ENCODE data around the gene MESP2.

MESP2 gene, protein sequence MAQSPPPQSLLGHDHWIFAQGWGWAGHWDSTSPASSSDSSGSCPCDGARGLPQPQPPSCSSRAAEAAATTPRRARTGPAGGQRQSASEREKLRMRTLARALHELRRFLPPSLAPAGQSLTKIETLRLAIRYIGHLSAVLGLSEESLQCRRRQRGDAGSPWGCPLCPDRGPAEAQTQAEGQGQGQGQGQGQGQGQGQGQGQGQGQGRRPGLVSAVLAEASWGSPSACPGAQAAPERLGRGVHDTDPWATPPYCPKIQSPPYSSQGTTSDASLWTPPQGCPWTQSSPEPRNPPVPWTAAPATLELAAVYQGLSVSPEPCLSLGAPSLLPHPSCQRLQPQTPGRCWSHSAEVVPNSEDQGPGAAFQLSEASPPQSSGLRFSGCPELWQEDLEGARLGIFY

DNA sequence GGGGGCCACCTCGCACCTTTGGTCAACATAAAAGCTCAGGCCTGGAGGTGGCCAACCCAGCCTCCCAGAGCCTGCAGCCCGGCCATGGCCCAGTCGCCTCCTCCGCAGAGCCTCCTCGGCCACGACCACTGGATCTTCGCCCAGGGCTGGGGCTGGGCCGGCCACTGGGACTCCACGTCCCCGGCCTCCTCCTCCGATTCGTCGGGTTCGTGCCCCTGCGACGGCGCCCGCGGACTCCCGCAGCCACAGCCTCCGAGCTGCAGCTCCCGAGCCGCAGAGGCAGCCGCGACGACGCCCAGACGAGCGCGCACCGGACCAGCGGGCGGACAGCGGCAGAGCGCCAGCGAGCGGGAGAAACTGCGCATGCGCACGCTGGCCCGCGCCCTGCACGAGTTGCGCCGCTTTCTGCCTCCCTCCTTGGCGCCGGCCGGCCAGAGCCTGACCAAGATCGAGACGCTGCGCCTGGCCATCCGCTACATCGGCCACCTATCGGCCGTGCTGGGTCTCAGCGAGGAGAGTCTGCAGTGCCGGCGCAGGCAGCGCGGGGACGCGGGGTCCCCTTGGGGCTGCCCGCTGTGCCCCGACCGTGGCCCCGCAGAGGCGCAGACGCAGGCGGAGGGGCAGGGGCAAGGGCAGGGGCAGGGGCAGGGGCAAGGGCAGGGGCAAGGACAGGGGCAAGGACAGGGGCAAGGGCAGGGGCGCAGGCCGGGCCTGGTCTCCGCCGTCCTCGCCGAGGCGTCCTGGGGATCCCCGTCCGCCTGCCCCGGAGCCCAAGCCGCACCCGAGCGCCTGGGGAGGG lies at the start of gene MESP2:
Gene MESP2, plus strand, starts transcription at position 59 of the 799 bp plus-strand sequence. Its CDS starts 26 bp downstream, at position 85.
- peak; percentile 63 for DNase-seq (ENCODE audit: low read depth)

GRCh38 chr15:89728254-89728653 lies 47.9 kb upstream of the MESP2 start:
- DNase-seq (ENCODE audit: low read depth), result peak; percentile 34

GRCh38 chr15:89731275-89731674 lies 44.9 kb upstream of the MESP2 start:
- DNase-seq (ENCODE audit: low read depth), result no peak

GRCh38 chr15:89732451-89733172 lies 43.5 kb upstream of the MESP2 start:
- no peak for DNase-seq (ENCODE audit: low read depth)

DNA sequence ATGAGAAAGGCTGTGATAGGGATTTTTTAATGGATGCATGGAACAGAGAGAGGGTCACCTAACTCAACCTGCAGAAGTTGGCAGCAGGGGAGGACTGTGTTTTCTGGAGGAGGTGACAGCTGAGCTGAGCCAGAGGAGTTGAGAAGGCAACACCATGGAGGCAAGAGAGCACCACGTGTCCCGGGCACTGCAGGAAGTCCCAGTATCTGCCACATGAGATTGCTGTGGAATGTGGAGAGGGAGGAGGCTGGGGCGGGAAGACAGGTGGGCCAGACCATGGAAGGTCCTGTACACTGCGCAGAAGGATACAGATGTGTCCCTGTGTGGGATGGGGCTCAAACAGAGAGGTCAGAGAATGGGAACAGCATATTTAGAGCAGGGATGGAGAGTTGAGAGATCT lies 40.4 kb upstream of the MESP2 start:
- no peak for DNase-seq (ENCODE audit: low read depth)

GRCh38 chr15:89740137-89740536 lies 36.0 kb upstream of the MESP2 start:
- DNase-seq (ENCODE audit: low read depth), result peak; percentile 50

DNA sequence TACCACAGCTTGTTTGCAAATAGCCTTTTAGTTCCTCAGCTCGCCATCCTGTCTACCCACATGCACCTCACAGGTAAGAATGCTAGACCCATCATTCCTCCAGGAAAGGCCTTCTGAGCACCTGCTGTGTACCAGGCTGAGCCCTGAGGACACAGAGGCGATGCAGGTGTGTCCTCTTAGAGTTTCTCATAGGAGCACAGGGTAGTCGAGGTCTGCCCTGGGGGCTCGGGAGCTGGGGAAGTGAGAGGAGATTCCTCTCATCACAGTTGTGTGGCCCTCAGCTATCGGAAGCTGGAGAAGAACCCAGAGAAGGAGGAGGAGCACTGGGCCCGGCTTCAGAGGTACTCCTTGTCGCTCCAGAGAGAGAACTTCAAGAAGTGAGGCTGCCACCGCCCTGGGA lies 33.1 kb upstream of the MESP2 start:
- DNase-seq (ENCODE audit: low read depth), result no peak

DNA sequence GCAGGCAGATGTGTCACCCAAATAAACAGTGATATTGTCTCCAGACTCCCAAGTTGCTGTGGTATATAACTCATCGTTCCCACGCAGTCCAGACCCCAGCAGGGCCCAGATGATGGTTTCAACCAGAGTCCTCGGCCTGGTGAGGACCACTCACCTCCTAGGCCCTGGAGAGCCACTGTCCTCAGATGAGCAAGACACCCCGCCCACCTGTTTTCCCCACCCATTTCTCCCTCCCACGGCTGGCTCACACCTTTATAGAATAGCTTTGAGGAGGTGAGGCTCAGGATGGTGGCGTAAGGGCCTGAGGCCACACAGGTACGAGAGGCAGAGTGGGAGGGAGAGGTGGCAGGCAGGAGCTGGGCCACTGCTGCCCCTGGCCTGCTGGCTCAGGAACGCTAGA lies 32.5 kb upstream of the MESP2 start:
- DNase-seq (ENCODE audit: low read depth), result no peak

- DNase-seq (ENCODE audit: low read depth), result no peak
Observed at GRCh38 chr15:89745131-89745530, 31.0 kb upstream of the MESP2 start.

DNA sequence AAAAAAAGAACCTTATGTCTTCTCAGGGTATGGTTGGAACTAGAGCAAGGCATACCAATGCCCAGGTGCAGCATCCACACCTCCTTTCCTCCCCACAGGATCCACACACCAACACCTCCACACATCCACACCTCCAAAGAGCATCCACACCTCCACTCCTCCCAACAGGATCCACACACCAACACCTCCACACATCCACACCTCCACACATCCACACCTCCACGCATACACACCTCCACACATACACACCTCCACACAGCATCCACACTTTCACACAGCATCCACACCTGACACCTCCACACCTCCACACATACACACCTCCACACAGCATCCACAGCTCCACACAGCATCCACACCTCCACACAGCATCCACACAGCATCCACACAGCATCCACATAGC lies 30.4 kb upstream of the MESP2 start:
- DNase-seq (ENCODE audit: low read depth), result no peak

DNA sequence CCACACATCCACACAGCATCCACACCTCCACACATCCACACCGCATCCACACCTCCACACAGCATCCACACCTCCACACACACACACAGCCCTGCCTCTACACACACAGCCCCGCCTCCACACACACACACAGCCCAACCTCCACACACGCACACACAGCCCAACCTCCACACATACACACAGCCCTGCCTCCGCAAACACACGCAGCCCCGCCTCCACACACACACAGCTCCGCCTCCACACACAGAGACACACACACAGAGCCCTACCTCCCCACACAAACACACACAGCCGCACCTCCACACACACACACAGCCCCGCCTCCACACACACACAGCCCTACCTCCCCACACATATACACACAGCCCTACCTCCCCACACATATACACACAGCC lies 29.7 kb upstream of the MESP2 start:
- no peak for DNase-seq (ENCODE audit: low read depth)

GRCh38 chr15:89747708-89748682 lies 28.1 kb upstream of the MESP2 start:
- DNase-seq (ENCODE audit: low read depth), result no peak

- no peak for DNase-seq (ENCODE audit: low read depth)
Observed at GRCh38 chr15:89749054-89749453, 27.1 kb upstream of the MESP2 start.

DNA sequence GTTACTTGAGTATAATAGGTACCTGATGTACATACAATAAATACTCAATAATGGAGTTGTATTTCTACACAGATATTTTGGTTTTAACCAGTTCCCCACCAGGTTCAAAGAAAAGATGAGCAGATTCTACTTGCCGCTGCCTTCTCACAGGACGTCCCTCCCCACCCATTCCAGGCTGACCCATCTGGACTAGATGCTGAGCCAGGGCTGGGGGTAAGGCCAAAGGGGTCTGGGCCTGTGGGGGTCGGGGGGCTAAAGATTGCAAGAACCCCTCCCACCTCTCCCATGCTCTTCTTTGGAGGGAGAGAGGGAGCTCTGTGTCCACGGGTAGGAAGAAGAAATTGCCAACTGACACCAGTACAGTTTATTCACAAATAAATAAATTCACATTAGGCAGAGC lies 26.6 kb upstream of the MESP2 start:
- DNase-seq (ENCODE audit: low read depth), result no peak

DNA sequence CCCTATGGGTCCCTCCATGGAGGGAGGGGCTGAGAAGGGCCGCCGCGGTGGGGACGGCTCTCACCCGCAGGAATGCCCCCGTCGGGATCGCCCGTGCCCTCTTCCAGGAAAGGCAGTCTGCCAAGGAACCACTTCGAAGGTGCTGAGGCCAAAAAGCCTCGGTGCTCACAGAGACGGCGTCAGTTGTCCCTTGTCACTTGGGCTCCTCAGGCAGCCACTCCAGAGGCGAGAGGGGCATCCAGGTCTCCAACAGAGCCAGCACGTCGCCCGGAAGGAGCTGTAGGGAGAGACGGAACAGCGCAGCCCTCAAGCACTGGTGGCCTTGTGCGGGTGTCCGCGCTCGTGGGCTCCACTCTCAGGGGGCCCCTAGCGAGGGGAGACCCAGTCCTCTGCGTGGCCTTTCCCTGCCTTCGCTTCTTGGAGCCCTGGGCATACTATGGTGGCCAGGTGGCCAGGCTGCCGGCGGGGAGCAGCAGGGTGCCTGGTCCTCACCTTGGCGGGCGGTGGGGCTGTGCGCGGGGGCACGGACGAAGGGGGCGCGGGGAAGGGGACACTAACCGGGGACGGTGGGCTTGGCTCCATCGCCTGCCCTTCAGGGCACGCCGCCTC lies 26.1 kb upstream of the MESP2 start:
- no peak for DNase-seq (ENCODE audit: low read depth)

DNA sequence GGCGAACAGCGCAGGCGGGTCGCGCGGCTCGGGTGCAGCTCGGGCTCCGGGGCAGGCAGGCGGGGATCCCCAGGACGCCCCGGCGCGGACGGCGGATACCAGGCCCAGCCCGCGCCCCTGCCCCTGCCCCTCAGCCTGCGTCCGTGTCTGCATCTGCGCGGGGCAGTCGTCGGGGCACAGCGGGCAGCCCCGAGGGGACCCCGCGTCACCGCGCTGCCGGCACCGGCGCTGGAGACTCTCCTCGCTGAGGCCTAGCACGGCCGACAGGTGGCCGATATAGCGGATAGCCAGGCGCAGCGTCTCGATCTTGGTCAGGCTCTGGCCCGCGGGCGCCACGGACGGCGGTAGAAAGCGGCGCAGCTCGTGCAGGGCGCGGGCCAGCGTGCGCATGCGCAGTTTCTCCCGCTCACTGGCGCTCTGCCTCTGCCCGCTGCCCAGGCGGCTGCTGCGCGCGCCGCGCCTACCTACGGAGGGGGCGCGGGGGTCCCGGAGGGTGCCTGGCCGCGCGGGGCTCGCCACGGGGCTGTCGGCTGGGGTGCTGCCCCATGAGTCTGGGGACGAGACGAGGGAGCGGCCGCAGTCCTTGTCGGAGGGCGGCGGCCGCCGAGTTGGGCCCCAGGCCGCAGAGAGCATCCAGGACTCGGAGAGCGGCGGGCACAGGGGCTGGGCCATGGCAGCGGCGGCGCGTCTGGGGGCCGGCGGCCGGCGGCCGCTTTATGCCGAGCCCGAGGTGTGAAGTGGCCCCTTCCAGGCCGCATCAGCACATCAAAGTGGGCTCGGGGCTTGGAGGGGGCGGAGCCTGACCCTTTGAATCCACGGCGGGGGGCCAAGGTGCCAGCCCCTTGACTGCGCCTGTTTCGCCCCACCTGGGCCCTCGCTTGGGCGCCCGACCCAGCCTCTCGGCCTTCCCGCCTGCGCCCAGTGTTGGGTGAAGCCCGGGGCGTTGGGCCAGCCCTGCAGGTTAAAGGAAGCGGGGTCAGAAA lies 25.3 kb upstream of the MESP2 start, which contains the start of gene MESP1:
Gene MESP1, minus strand, starts transcription at position 690 of the 983 bp plus-strand sequence. Its CDS starts 18 bp downstream, at position 672.
- peak; percentile 87 for DNase-seq (ENCODE audit: low read depth)

GRCh38 chr15:89751748-89752147 lies 24.4 kb upstream of the MESP2 start:
- DNase-seq (ENCODE audit: low read depth), result no peak

DNA sequence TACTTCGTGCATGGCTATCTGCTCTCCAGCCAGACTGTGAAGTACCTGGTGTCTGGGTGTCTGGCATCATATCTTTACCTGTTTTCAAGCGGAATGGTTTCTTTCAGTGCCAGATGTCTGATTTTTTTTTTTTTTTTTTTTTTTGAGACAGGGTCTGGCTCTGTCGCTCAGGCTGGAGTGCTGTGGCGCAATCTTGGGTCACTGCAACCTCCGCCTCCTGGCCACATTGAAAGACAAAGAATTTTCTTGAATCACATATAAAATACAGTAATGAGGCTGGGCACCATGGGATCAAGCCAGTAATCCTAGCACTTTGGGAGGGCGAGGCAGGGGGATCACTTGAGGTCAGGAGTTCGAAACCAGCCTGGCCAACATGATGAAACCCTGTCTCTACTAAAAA lies 22.3 kb upstream of the MESP2 start:
- DNase-seq (ENCODE audit: low read depth), result no peak

GRCh38 chr15:89754361-89755154 lies 21.6 kb upstream of the MESP2 start:
- peak; percentile 3 for DNase-seq (ENCODE audit: low read depth)
